Measurements from ENCODE around the gene NAXE. TPM values are rescaled to one million over a fixed set of nuclear protein-coding genes. Genes with fewer than 3 reads are reported as not detected.
"Not testable (repeated sequence)": the region's sequence is repeated elsewhere in the genome, so short reads cannot be mapped to it uniquely, and the experiment has no call there.

The NAXE gene
- polyA plus RNA-seq, 1 donor from 2014 or later: 95.7 TPM

DNA sequence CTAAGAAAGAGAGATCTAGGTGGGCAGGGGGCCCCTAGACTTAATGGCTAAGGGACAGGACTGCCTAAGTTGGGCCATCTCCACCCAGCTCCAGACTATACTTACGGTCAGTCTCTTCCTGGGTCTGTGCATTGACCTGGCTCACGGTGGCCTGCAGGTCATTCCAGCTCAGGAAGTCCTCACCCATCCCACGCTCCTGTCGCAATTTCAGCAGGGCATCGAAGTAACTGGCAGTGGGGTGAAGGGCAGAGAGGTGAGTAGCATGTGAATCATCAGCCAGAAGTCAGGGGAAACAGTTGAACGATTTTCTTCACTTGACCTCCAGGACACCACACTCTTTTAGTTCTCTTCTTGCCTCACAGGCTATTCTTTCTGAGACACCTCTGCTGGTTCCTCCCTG lies 39.7 kb upstream of the NAXE start:
- H3K27ac ChIP-seq (ENCODE audit: low read length): no peak overlapping the region
- TF ChIP-seq RAD21 (conservative IDR thresholded peaks at IDR 0.05) (no peak), EZH2 (IDR thresholded peaks at IDR 0.05; ENCODE audit: borderline replicate concordance, insufficient read depth, low read length, poor library complexity, severe bottlenecking) (no peak), EP300 (conservative IDR thresholded peaks at IDR 0.05; ENCODE audit: poor library complexity, severe bottlenecking) (no peak), MXI1 (conservative IDR thresholded peaks at IDR 0.05; ENCODE audit: poor library complexity, severe bottlenecking) (no peak), TAF1 (IDR thresholded peaks at IDR 0.05; ENCODE audit: low read depth) (no peak), POLR2AphosphoS5 (IDR thresholded peaks at IDR 0.05) (no peak)
- TF ChIP-seq, protein P1, sequence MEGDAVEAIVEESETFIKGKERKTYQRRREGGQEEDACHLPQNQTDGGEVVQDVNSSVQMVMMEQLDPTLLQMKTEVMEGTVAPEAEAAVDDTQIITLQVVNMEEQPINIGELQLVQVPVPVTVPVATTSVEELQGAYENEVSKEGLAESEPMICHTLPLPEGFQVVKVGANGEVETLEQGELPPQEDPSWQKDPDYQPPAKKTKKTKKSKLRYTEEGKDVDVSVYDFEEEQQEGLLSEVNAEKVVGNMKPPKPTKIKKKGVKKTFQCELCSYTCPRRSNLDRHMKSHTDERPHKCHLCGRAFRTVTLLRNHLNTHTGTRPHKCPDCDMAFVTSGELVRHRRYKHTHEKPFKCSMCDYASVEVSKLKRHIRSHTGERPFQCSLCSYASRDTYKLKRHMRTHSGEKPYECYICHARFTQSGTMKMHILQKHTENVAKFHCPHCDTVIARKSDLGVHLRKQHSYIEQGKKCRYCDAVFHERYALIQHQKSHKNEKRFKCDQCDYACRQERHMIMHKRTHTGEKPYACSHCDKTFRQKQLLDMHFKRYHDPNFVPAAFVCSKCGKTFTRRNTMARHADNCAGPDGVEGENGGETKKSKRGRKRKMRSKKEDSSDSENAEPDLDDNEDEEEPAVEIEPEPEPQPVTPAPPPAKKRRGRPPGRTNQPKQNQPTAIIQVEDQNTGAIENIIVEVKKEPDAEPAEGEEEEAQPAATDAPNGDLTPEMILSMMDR (IDR thresholded peaks at IDR 0.05; ENCODE audit: poor library complexity, severe bottlenecking): no peak
- H3K4me2 ChIP-seq (ENCODE audit: low read length): no peak overlapping the region
- H3K9me3 ChIP-seq (ENCODE audit: low read length): no peaks in the 10 kb centered on the region
- H2AFZ ChIP-seq (ENCODE audit: low read depth, low read length): no peak overlapping the region
- H3K36me3 ChIP-seq (ENCODE audit: insufficient read depth, low read length): no peaks in the 10 kb centered on the region
- no peaks in the 10 kb centered on the region for H3K9me2 ChIP-seq (ENCODE audit: insufficient read depth, low read length)
- H3K9ac ChIP-seq (ENCODE audit: low read length): no peak overlapping the region
- H3K79me2 ChIP-seq (replicated peaks; ENCODE audit: insufficient read depth, low read length): no peaks in the 10 kb centered on the region
- H3F3A ChIP-seq (ENCODE audit: insufficient read depth, low read length, poor library complexity, severe bottlenecking): no peaks in the 10 kb centered on the region
- H3K4me3 ChIP-seq (ENCODE audit: low read length): no peak overlapping the region
- H4K20me1 ChIP-seq (ENCODE audit: insufficient read depth): no peaks in the 10 kb centered on the region
- no peaks in the 10 kb centered on the region for H3K27me3 ChIP-seq (ENCODE audit: insufficient read depth, low read depth, low read length)

GRCh38 chr1:156552518-156552917 lies 39.1 kb upstream of the NAXE start:
- TF ChIP-seq MXI1 (conservative IDR thresholded peaks at IDR 0.05; ENCODE audit: poor library complexity, severe bottlenecking): no peak

GRCh38 chr1:156552937-156553336 lies 38.6 kb upstream of the NAXE start:
- not testable (repeated sequence) for H3K9ac ChIP-seq (ENCODE audit: low read length); H3K27ac ChIP-seq (ENCODE audit: low read length); H2AFZ ChIP-seq (ENCODE audit: low read depth, low read length); H3K4me3 ChIP-seq (ENCODE audit: low read length); H3K9me2 ChIP-seq (ENCODE audit: insufficient read depth, low read length); H3K4me2 ChIP-seq (ENCODE audit: low read length); H3K79me2 ChIP-seq (replicated peaks; ENCODE audit: insufficient read depth, low read length); H3F3A ChIP-seq (ENCODE audit: insufficient read depth, low read length, poor library complexity, severe bottlenecking); H3K36me3 ChIP-seq (ENCODE audit: insufficient read depth, low read length); H4K20me1 ChIP-seq (ENCODE audit: insufficient read depth); H3K27me3 ChIP-seq (ENCODE audit: insufficient read depth, low read depth, low read length); H3K9me3 ChIP-seq (ENCODE audit: low read length)

More at GRCh38 chr1:156552518-156552917, 39.1 kb upstream of the NAXE start:
- Histone ChIP-seq H3K79me2 (replicated peaks; ENCODE audit: insufficient read depth, low read length) (no peaks in the 10 kb centered on the region), H3K27me3 (ENCODE audit: insufficient read depth, low read depth, low read length) (no peaks in the 10 kb centered on the region), H3K9me2 (ENCODE audit: insufficient read depth, low read length) (no peaks in the 10 kb centered on the region), H3K27ac (ENCODE audit: low read length) (no peak overlapping the region), H3K9me3 (ENCODE audit: low read length) (no peaks in the 10 kb centered on the region), H4K20me1 (ENCODE audit: insufficient read depth) (no peaks in the 10 kb centered on the region), H3K9ac (ENCODE audit: low read length) (no peak overlapping the region), H3K4me2 (ENCODE audit: low read length) (no peak overlapping the region), H2AFZ (ENCODE audit: low read depth, low read length) (no peak overlapping the region), H3K4me3 (ENCODE audit: low read length) (no peak overlapping the region), H3K36me3 (ENCODE audit: insufficient read depth, low read length) (no peaks in the 10 kb centered on the region), H3F3A (ENCODE audit: insufficient read depth, low read length, poor library complexity, severe bottlenecking) (no peaks in the 10 kb centered on the region)

- Histone ChIP-seq H3F3A (ENCODE audit: insufficient read depth, low read length, poor library complexity, severe bottlenecking) (no peaks in the 10 kb centered on the region), H3K9me3 (ENCODE audit: low read length) (no peaks in the 10 kb centered on the region), H3K4me2 (ENCODE audit: low read length) (no peak overlapping the region), H3K9ac (ENCODE audit: low read length) (no peak overlapping the region), H3K27ac (ENCODE audit: low read length) (no peak overlapping the region), H2AFZ (ENCODE audit: low read depth, low read length) (no peak overlapping the region), H3K4me3 (ENCODE audit: low read length) (no peak overlapping the region), H4K20me1 (ENCODE audit: insufficient read depth) (no peaks in the 10 kb centered on the region), H3K9me2 (ENCODE audit: insufficient read depth, low read length) (no peaks in the 10 kb centered on the region), H3K36me3 (ENCODE audit: insufficient read depth, low read length) (no peaks in the 10 kb centered on the region), H3K79me2 (replicated peaks; ENCODE audit: insufficient read depth, low read length) (no peaks in the 10 kb centered on the region), H3K27me3 (ENCODE audit: insufficient read depth, low read depth, low read length) (no peaks in the 10 kb centered on the region)
- TF ChIP-seq POLR2AphosphoS5 (IDR thresholded peaks at IDR 0.05) (no peak), EP300 (conservative IDR thresholded peaks at IDR 0.05; ENCODE audit: poor library complexity, severe bottlenecking) (no peak), EZH2 (IDR thresholded peaks at IDR 0.05; ENCODE audit: borderline replicate concordance, insufficient read depth, low read length, poor library complexity, severe bottlenecking) (no peak), REST (IDR thresholded peaks at IDR 0.05; ENCODE audit: borderline replicate concordance) (no peak)
These were observed 37.6 kb upstream of the NAXE start for GRCh38 chr1:156553860-156554485.

Data from neural cell (in vitro differentiated cells).